Measurements from ENCODE around the gene PTP4A1.
"Not testable (repeated sequence)": the region's sequence is repeated elsewhere in the genome, so short reads cannot be mapped to it uniquely, and the experiment has no call there.

The PTP4A1 gene

DNA sequence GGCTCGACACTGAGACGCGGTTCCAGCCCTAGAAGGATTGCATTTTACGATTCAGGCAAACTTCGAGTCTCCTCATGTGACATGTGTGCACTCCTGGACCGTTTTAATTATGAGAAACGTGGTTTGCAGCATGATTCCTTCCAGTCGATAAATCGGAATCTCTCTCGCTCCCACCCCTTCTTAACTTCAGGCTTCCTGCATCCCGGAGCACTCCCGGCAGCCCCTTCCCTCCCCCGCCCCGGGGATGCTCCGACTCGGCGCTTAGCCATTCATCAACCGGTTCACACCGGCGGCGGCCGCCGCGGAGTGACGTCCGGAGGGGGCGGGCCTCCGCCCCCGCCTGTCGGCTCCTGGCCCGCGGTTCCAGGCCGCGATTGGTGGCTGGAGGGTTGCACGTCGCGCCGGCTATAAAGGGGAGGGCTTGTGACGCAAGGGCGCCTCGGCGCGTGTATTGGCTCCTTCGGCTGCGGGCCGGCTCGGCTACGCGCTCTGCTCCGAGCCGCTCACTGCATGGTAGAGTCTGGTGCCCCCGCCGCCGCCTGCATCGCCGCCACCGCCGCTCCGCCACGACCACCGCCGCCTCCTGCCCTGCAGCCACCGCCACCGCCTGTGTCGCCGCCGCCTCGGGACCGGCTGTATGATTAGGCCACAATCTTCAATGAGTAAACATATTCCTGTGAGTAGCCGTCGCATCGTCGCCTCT is at the start of gene PTP4A1, which contains the start of gene LOC128125822:
TSS of gene PTP4A1 (plus strand) at position 437 of the 703 bp plus-strand sequence. CDS start 4,401 bp downstream, outside the sequence.
TSS of gene LOC128125822 (plus strand) at position 437 of the 703 bp plus-strand sequence.
- peak; percentile 85 for DNase-seq (ENCODE audit: low read depth)

GRCh38 chr6:63522911-63523287 is 49.4 kb upstream of the PTP4A1 start:
- not testable (repeated sequence) for DNase-seq (ENCODE audit: low read depth)

- DNase-seq (ENCODE audit: low read depth) = no peak
Measured at GRCh38 chr6:63523630-63524029, 48.6 kb upstream of the PTP4A1 start.

GRCh38 chr6:63525186-63525878 is 46.9 kb upstream of the PTP4A1 start:
- DNase-seq (ENCODE audit: low read depth) = no peak

GRCh38 chr6:63526931-63527330 is 45.3 kb upstream of the PTP4A1 start:
- DNase-seq (ENCODE audit: low read depth) = no peak

GRCh38 chr6:63527658-63528514 is 44.4 kb upstream of the PTP4A1 start:
- no peak for DNase-seq (ENCODE audit: low read depth)

DNA sequence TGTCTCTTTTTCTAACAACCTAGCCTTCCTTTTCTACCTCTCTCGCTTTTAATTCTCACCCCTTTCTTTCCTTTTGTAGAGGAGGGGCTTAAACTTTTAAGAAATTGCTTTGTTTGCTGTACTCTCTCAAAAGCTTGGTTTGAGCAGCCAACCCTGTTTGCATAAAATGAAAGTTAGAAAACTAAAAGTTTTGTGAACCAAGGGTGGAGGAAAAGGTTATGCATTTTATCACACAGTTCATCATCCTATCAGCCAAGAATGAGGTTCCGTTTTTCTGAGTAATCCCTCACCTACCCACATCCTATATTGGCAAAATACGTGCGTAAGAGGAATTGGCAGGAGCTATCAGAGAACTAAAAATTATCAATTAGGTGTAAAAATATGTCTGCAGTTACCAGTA is 42.8 kb upstream of the PTP4A1 start:
- no peak for DNase-seq (ENCODE audit: low read depth)

- no peak for DNase-seq (ENCODE audit: low read depth)
Measured at GRCh38 chr6:63530182-63530581, 42.1 kb upstream of the PTP4A1 start.

GRCh38 chr6:63530991-63531390 is 41.3 kb upstream of the PTP4A1 start:
- DNase-seq (ENCODE audit: low read depth) = no peak

GRCh38 chr6:63533026-63533425 is 39.3 kb upstream of the PTP4A1 start:
- DNase-seq (ENCODE audit: low read depth) = no peak

DNA sequence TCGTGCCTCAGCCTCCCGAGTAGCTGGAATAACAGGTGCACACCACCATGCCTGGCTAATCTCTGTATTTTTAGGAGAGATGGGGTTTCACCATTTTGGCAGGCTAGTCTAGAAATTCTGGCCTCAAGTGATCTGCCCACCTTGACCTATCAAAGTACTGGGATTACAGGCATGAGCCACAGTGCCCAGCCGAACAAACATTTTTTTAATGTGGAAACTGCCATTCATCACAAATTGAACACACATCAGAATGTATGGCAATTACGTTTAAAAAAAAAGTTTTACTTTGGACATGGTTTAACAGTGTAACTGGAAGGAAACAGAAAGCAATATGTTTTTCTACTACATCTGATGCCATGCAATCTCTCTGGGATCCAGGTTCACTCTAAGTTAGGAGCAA is 38.3 kb upstream of the PTP4A1 start:
- no peak for DNase-seq (ENCODE audit: low read depth)

DNA sequence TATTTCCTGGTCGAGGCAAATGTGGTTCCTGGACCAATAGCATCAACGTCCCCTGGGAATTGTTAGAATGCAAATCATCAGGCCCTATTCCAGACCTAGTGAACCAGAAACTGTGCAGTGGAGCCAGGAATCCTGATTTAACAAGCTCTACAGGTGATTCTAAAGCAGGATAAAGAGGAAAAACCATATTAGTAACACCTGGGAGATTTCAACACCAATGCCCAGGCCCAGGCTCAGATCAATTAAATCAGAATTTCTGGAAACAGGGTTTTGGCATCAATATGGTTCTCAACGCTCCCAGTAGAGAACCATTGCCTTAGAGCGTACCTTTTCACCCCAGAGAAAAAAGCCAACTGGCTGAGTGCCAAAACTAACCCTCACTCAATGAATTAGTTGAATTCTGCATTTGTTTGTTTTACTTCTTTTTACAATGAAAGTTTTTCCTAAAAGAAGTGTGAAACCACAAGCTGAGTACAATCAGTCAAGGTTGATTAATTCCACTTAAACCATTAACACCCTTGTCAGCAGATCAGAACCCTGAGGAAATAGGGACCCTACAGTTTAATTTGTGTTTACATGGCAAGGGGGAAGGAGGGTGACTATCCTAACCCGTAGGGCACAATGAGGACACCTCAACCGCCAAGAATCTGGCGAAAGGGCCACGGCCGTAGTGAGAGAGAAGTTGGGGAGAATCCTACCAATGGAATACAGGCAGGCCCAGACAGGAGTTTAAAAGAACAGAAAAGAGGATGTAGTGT is 34.9 kb upstream of the PTP4A1 start:
- no peak for DNase-seq (ENCODE audit: low read depth)

DNA sequence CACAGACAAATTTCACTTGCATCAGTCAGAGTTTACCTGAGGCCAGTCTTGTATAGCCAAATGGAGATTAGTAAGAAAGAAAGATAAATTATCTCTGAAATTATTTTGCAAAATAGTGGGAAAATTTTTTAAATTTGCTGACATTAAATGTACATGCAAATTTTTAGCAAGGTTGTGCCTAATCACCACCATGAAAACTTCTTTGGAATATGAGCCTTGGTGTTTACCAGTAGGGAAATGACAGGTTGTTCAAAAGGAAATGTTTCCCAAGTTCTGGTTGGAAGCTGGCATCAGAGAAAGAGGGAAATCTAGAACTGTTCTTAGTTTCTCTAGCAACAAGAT is 34.4 kb upstream of the PTP4A1 start:
- no peak for DNase-seq (ENCODE audit: low read depth)

- no peak for DNase-seq (ENCODE audit: low read depth)
Measured at GRCh38 chr6:63538550-63538949, 33.7 kb upstream of the PTP4A1 start.

DNA sequence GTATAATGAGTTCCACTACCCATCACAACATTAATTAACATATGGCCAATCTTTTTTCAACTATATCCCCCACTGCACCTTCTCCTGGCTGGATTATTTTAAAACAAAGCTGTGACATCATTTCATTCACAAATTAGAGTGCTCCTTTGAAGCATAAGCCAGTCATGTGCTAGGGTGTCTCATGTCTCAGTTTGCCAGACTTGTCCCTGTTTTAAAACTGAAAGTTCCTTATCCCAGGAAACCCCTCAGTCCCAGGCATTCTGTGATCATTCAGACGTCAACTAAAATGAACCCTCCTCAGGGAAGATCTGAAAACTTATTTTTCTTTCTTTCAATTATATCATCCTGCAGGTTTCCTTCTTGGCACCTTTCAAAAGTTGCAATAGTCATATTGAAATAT is 29.3 kb upstream of the PTP4A1 start:
- no peak for DNase-seq (ENCODE audit: low read depth)

GRCh38 chr6:63543982-63544381 is 28.3 kb upstream of the PTP4A1 start:
- no peak for DNase-seq (ENCODE audit: low read depth)

DNA sequence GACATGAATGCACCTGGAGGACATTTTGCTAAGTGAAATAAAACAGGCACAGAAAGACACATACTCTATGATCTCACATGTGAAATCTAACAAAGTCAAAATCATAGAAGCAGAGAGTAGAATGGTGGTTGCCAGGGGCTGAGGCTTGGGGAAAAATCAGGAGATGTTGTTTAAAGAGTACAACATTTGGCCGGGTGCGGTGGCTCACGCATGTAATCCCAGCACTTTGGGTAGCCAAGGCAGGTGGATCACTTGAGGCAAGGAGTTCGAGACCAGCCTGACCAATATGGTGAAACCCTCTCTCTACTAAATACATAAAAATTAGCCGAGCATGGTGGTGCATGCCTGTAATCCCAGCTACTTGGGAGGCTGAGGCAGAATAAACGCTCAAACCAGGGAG is 26.0 kb upstream of the PTP4A1 start:
- DNase-seq (ENCODE audit: low read depth) = no peak

- no peak for DNase-seq (ENCODE audit: low read depth)
Measured at GRCh38 chr6:63546697-63547096, 25.6 kb upstream of the PTP4A1 start.

- DNase-seq (ENCODE audit: low read depth) = no peak
Measured at GRCh38 chr6:63549076-63549475, 23.2 kb upstream of the PTP4A1 start.

- DNase-seq (ENCODE audit: low read depth) = no peak
Measured at GRCh38 chr6:63553208-63553607, 19.1 kb upstream of the PTP4A1 start.

GRCh38 chr6:63553900-63554299 is 18.4 kb upstream of the PTP4A1 start:
- DNase-seq (ENCODE audit: low read depth) = no peak

DNA sequence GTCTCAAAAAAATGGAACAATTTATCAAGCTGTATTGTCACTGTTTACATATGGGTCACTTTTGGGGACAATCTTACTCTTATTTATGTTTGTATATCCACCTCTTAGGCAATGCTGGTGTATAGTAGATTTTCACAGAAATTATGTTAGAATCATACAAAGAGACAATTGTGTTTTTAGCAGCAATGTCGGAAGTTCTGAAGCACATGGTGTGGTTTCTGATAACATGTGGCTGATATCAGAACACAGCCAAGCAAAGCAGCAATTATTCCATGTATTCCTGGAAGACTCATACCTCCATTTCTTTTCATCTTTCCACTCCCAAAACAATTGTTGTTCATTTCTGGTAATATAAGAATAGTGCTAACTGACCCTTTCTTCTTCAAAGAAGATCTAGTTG is 17.5 kb upstream of the PTP4A1 start:
- DNase-seq (ENCODE audit: low read depth) = no peak
